Neural progenitor cell (in vitro differentiated cells): ENCODE measurements around the gene GPR107.

Source experiments
- EZH2 ChIP-seq: fragments of 200-600 bp; sonication (generic); IDR thresholded peaks from 2 replicates; pipeline ENCODE4 v1.6.1; 2017; ENCODE audit warnings: antibody characterized with exemption, mild to moderate bottlenecking, moderate library complexity
- EZH2phosphoT487 ChIP-seq: fragments of 200-600 bp; sonication (generic); IDR thresholded peaks from 2 replicates; pipeline ENCODE4 v1.6.1; 2017; ENCODE audit warnings: antibody characterized with exemption
- TF ChIP-seq, protein P1 (sequence below): fragments of 200-600 bp; sonication (generic); IDR thresholded peaks from 2 replicates; pipeline ENCODE4 v1.5.1; 2017; ENCODE audit warnings: antibody characterized with exemption, mild to moderate bottlenecking

DNA sequence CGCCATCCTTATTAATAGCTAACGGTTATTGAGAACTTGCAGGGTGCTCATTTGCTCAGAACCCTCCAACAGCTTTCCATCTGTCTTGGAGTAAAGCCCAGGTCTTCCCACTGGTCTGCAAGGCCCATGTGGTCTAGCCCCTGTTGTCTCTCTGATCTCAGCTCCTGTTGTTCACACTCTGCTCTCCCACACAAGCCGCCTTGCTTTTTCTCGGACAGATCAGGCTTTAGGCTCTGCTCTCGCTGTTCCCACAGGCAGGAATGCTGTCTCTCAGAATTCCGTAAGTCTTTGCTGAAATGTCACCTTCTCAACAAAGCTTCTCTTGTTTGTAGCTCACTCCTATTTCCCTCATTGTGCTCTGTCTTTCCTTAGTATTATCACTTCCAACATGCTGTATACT is 34.3 kb downstream of the GPR107 start:
- TF ChIP-seq, protein P1, sequence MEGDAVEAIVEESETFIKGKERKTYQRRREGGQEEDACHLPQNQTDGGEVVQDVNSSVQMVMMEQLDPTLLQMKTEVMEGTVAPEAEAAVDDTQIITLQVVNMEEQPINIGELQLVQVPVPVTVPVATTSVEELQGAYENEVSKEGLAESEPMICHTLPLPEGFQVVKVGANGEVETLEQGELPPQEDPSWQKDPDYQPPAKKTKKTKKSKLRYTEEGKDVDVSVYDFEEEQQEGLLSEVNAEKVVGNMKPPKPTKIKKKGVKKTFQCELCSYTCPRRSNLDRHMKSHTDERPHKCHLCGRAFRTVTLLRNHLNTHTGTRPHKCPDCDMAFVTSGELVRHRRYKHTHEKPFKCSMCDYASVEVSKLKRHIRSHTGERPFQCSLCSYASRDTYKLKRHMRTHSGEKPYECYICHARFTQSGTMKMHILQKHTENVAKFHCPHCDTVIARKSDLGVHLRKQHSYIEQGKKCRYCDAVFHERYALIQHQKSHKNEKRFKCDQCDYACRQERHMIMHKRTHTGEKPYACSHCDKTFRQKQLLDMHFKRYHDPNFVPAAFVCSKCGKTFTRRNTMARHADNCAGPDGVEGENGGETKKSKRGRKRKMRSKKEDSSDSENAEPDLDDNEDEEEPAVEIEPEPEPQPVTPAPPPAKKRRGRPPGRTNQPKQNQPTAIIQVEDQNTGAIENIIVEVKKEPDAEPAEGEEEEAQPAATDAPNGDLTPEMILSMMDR, result no peak
- TF ChIP-seq EZH2 (no peak), EZH2phosphoT487 (no peak)
